Mesenchymal stem cell (in vitro differentiated cells and primary cell): ENCODE results near the gene MTUS2.

ENCODE experiments used
- DNase-seq: peaks from one replicate; pipeline ENCODE4 v3.0.0-alpha.2; 2013
- H2AFZ ChIP-seq: one replicate; pipeline ENCODE4 v1.6.1; 2013; ENCODE audit warnings: low read depth, mild to moderate bottlenecking, control low read depth, inconsistent platforms, low read length, moderate library complexity
- H2AK5ac ChIP-seq: 2 replicates; pipeline ENCODE4 v1.6.1; 2013; ENCODE audit warnings: low read length, moderate library complexity, mild to moderate bottlenecking, inconsistent platforms; ENCODE audit not compliant: severe bottlenecking
- H2BK120ac ChIP-seq: one replicate; pipeline ENCODE4 v1.6.1; 2013; ENCODE audit warnings: low read depth, mild to moderate bottlenecking, inconsistent platforms, low read length, moderate library complexity
- H2BK12ac ChIP-seq, 2 experiments: one replicate each; pipeline ENCODE4 v1.6.1; 2013; ENCODE audit warnings: inconsistent platforms in 2 of 2, low read length in 2 of 2, mild to moderate bottlenecking in 2 of 2, moderate library complexity in 2 of 2, control low read depth in 1 of 2
- H2BK15ac ChIP-seq: one replicate; pipeline ENCODE4 v1.6.1; 2013; ENCODE audit warnings: mild to moderate bottlenecking, low read depth, inconsistent platforms; ENCODE audit not compliant: poor library complexity, severe bottlenecking
- H2BK5ac ChIP-seq: 2 replicates; pipeline ENCODE4 v1.6.1; 2013; ENCODE audit warnings: low read depth, mild to moderate bottlenecking, low read length, control low read depth, inconsistent platforms; ENCODE audit not compliant: poor library complexity, severe bottlenecking
- H3K14ac ChIP-seq, 2 experiments: one replicate each; pipeline ENCODE4 v1.6.1; 2013; ENCODE audit warnings: inconsistent platforms in 2 of 2, low read length in 2 of 2, control low read depth in 1 of 2, mild to moderate bottlenecking in 1 of 2, moderate library complexity in 1 of 2
- H3K18ac ChIP-seq, 2 experiments: one replicate each; pipeline ENCODE4 v1.6.1; 2013; ENCODE audit warnings: inconsistent platforms in 2 of 2, low read length in 2 of 2, control low read depth in 1 of 2, low read depth in 1 of 2, mild to moderate bottlenecking in 1 of 2
- H3K23ac ChIP-seq, 2 experiments: one replicate each; pipeline ENCODE4 v1.6.1; 2013; ENCODE audit warnings: inconsistent platforms in 2 of 2, low read length in 2 of 2, mild to moderate bottlenecking in 2 of 2, moderate library complexity in 2 of 2, control low read depth in 1 of 2
- H3K27ac ChIP-seq: 2 replicates; pipeline ENCODE4 v1.5.1; 2013; ENCODE audit warnings: mild to moderate bottlenecking, moderate library complexity, low read length, control low read depth, inconsistent platforms; ENCODE audit not compliant: poor library complexity, severe bottlenecking
- H3K27me3 ChIP-seq, 2 experiments: 2 replicates each; pipeline versions ENCODE4 v1.6.1 to v1.7.0; 2013; ENCODE audit warnings: low read length in 2 of 2, mild to moderate bottlenecking in 2 of 2, moderate library complexity in 2 of 2, control low read depth in 1 of 2, inconsistent platforms in 1 of 2; ENCODE audit not compliant: control insufficient read depth in 1 of 2, insufficient read depth in 1 of 2
- H3K36me3 ChIP-seq, 2 experiments: 2 replicates each; pipeline versions ENCODE4 v1.6.1 to v1.7.0; 2013; ENCODE audit warnings: low read length in 2 of 2, control low read depth in 1 of 2, inconsistent platforms in 1 of 2, low read depth in 1 of 2, mild to moderate bottlenecking in 1 of 2; ENCODE audit not compliant: insufficient read depth in 2 of 2, control insufficient read depth in 1 of 2
- H3K4ac ChIP-seq, 2 experiments: one replicate each; pipeline ENCODE4 v1.6.1; 2013; ENCODE audit warnings: inconsistent platforms in 2 of 2, low read length in 2 of 2, mild to moderate bottlenecking in 2 of 2, moderate library complexity in 2 of 2, control low read depth in 1 of 2, low read depth in 1 of 2
- H3K4me1 ChIP-seq: 2 replicates; pipeline ENCODE4 v1.6.1; 2013; ENCODE audit warnings: low read depth, low read length, control low read depth; ENCODE audit not compliant: control insufficient read depth, insufficient read depth
- H3K4me2 ChIP-seq: 2 replicates; pipeline ENCODE4 v1.6.1; 2013; ENCODE audit warnings: low read length, mild to moderate bottlenecking, inconsistent platforms; ENCODE audit not compliant: poor library complexity, severe bottlenecking
- H3K4me3 ChIP-seq, 2 experiments: 2 replicates each; pipeline versions ENCODE4 v1.5.1 to v1.7.0; 2013; ENCODE audit warnings: low read length in 2 of 2, mild to moderate bottlenecking in 2 of 2, control low read depth in 1 of 2, low read depth in 1 of 2; ENCODE audit not compliant: insufficient read depth in 1 of 2
- H3K79me1 ChIP-seq: replicated peaks from 2 replicates; pipeline ENCODE4 v1.6.1; 2013; ENCODE audit warnings: mild to moderate bottlenecking, control low read depth, low read length, inconsistent platforms; ENCODE audit not compliant: poor library complexity, severe bottlenecking
- H3K9ac ChIP-seq: 2 replicates; pipeline ENCODE4 v1.7.0; 2013; ENCODE audit warnings: mild to moderate bottlenecking, low read length, moderate library complexity
- H3K9me3 ChIP-seq: 2 replicates; pipeline ENCODE4 v1.7.0; 2013; ENCODE audit warnings: mild to moderate bottlenecking, low read length; ENCODE audit not compliant: control insufficient read depth
- H4K8ac ChIP-seq: one replicate; pipeline ENCODE4 v1.6.1; 2013; ENCODE audit warnings: inconsistent platforms, mild to moderate bottlenecking, low read length, moderate library complexity
- H4K91ac ChIP-seq: one replicate; pipeline ENCODE4 v1.6.1; 2013; ENCODE audit warnings: mild to moderate bottlenecking, low read length, inconsistent platforms
- WGBS: methylation state at CpG from one replicate; pipeline ENCODE4 v1.1.7; 2013; ENCODE audit warnings: mixed read lengths; 5-methylcytosine and 5-hydroxymethylcytosine counted together

The MTUS2 gene

GRCh38 chr13:29101905-29102304 lies 281.8 kb downstream of the MTUS2 start:
- no peak overlapping the region for H3K27ac ChIP-seq
- H3K79me1 ChIP-seq = no peaks in the 10 kb centered on the region
- no peaks in the 10 kb centered on the region for H3K27me3 ChIP-seq
- no peak overlapping the region for H3K4me2 ChIP-seq
- no peak overlapping the region for H3K23ac ChIP-seq
- WGBS = no CpG with 5 or more reads among the region's 3 CpGs
- no peak overlapping the region for H3K4ac ChIP-seq
- DNase-seq = no peak
- no peaks in the 10 kb centered on the region for H3K4me1 ChIP-seq
- no peak overlapping the region for H4K8ac ChIP-seq
- no peak overlapping the region for H2BK15ac ChIP-seq
- H3K9me3 ChIP-seq = no peaks in the 10 kb centered on the region
- H3K36me3 ChIP-seq = no peaks in the 10 kb centered on the region
- H2BK12ac ChIP-seq = no peak overlapping the region
- H2BK5ac ChIP-seq = no peak overlapping the region
- no peak overlapping the region for H2AFZ ChIP-seq
- H2BK120ac ChIP-seq = no peak overlapping the region
- no peak overlapping the region for H3K9ac ChIP-seq
- H3K4me3 ChIP-seq = no peak overlapping the region
- H2AK5ac ChIP-seq = no peak overlapping the region
- H3K14ac ChIP-seq = no peak overlapping the region
- no peak overlapping the region for H4K91ac ChIP-seq
- no peak overlapping the region for H3K18ac ChIP-seq

GRCh38 chr13:29103065-29103800 lies 283.1 kb downstream of the MTUS2 start:
- Histone ChIP-seq H2AK5ac (no peak overlapping the region), H3K23ac (no peak overlapping the region), H3K4me3 (no peak overlapping the region), H3K4me1 (no peaks in the 10 kb centered on the region), H2AFZ (no peak overlapping the region), H3K9me3 (no peaks in the 10 kb centered on the region), H3K18ac (no peak overlapping the region), H2BK120ac (no peak overlapping the region), H3K14ac (no peak overlapping the region), H3K4ac (no peak overlapping the region), H3K4me2 (no peak overlapping the region), H4K91ac (no peak overlapping the region), H4K8ac (no peak overlapping the region), H3K36me3 (no peaks in the 10 kb centered on the region), H2BK15ac (no peak overlapping the region), H2BK12ac (no peak overlapping the region), H3K27ac (no peak overlapping the region), H3K9ac (no peak overlapping the region), H3K27me3 (no peaks in the 10 kb centered on the region), H3K79me1 (no peaks in the 10 kb centered on the region), H2BK5ac (no peak overlapping the region)
- no peak for DNase-seq
- 68% methylated on average over 8 of the region's 11 CpGs for WGBS

- Histone ChIP-seq H2BK5ac (no peak overlapping the region), H3K18ac (no peak overlapping the region), H3K27ac (no peak overlapping the region), H3K4me1 (no peaks in the 10 kb centered on the region), H2AK5ac (no peak overlapping the region), H2AFZ (no peak overlapping the region), H3K27me3 (no peaks in the 10 kb centered on the region), H3K9ac (no peak overlapping the region), H2BK120ac (no peak overlapping the region), H3K4me3 (no peak overlapping the region), H3K9me3 (no peaks in the 10 kb centered on the region), H3K79me1 (no peaks in the 10 kb centered on the region), H3K36me3 (no peaks in the 10 kb centered on the region), H3K4me2 (no peak overlapping the region), H3K4ac (no peak overlapping the region), H2BK15ac (no peak overlapping the region), H3K23ac (no peak overlapping the region), H4K8ac (no peak overlapping the region), H4K91ac (no peak overlapping the region), H2BK12ac (no peak overlapping the region), H3K14ac (no peak overlapping the region)
- WGBS = 74% methylated on average over 8 of the region's 8 CpGs
- DNase-seq = no peak
These were observed 284.3 kb downstream of the MTUS2 start for GRCh38 chr13:29104461-29104860.

GRCh38 chr13:29105779-29106178 lies 285.6 kb downstream of the MTUS2 start:
- Histone ChIP-seq H4K91ac (no peak overlapping the region), H3K14ac (no peak overlapping the region), H3K4ac (no peak overlapping the region), H3K36me3 (no peaks in the 10 kb centered on the region), H2AK5ac (no peak overlapping the region), H3K4me2 (no peak overlapping the region), H3K79me1 (no peaks in the 10 kb centered on the region), H2AFZ (no peak overlapping the region), H3K27ac (no peak overlapping the region), H3K9me3 (no peaks in the 10 kb centered on the region), H3K4me3 (no peak overlapping the region), H2BK12ac (no peak overlapping the region), H4K8ac (no peak overlapping the region), H3K4me1 (no peaks in the 10 kb centered on the region), H3K18ac (no peak overlapping the region), H2BK5ac (no peak overlapping the region), H2BK120ac (no peak overlapping the region), H2BK15ac (no peak overlapping the region), H3K27me3 (no peaks in the 10 kb centered on the region), H3K9ac (no peak overlapping the region), H3K23ac (no peak overlapping the region)
- no peak for DNase-seq
- 47% methylated on average over 4 of the region's 4 CpGs for WGBS
